Liver (tissue), 9 donors: ENCODE measurements around the gene NIPBL. TPM values are rescaled to one million over a fixed set of nuclear protein-coding genes. Genes with fewer than 3 reads are reported as not detected.

Experiments used
- DNase-seq: peaks from one replicate; pipeline ENCODE4 v3.0.0-alpha.2; 2017; ENCODE audit warnings: low spot score
- H3K27ac ChIP-seq, 2 donors: one replicate each; pipeline ENCODE4 v1.7.0; 2013; ENCODE audit warnings: inconsistent platforms in 2 of 2, low read length in 2 of 2, control low read depth in 1 of 2, low read depth in 1 of 2, mild to moderate bottlenecking in 1 of 2
- H3K27me3 ChIP-seq, 4 donors: one replicate each; pipeline versions ENCODE4 v1.6.1 to v1.7.0; 2013; ENCODE audit warnings: low read length in 3 of 4, inconsistent platforms in 1 of 4, mild to moderate bottlenecking in 1 of 4, moderate library complexity in 1 of 4; ENCODE audit not compliant: control insufficient read depth in 4 of 4, insufficient read depth in 4 of 4
- H3K36me3 ChIP-seq, 4 donors: one replicate each; pipeline versions ENCODE4 v1.6.1 to v1.7.0; 2013; ENCODE audit warnings: low read length in 3 of 4, mild to moderate bottlenecking in 3 of 4, low read depth in 1 of 4, moderate library complexity in 1 of 4; ENCODE audit not compliant: control insufficient read depth in 4 of 4, insufficient read depth in 3 of 4
- H3K4me1 ChIP-seq, 4 donors: one replicate each; pipeline versions ENCODE4 v1.6.1 to v1.7.0; 2013; ENCODE audit warnings: low read length in 3 of 4, mild to moderate bottlenecking in 3 of 4, moderate library complexity in 1 of 4; ENCODE audit not compliant: control insufficient read depth in 4 of 4, insufficient read depth in 4 of 4
- H3K4me3 ChIP-seq, 3 donors: one replicate each; pipeline versions ENCODE4 v1.6.1 to v1.7.0; 2013; ENCODE audit warnings: low read length in 3 of 3, control low read depth in 1 of 3, low read depth in 1 of 3, mild to moderate bottlenecking in 1 of 3
- H3K9ac ChIP-seq, 2 donors: one replicate each; pipeline ENCODE4 v1.7.0; 2013; ENCODE audit warnings: low read length in 2 of 2, mild to moderate bottlenecking in 2 of 2, moderate library complexity in 2 of 2, control low read depth in 1 of 2, low read depth in 1 of 2
- H3K9me3 ChIP-seq, 4 donors: one replicate each; pipeline versions ENCODE4 v1.6.1 to v1.7.0; 2013; ENCODE audit warnings: low read length in 3 of 4; ENCODE audit not compliant: control insufficient read depth in 4 of 4
- EGR1 ChIP-seq, 2 donors: IDR thresholded peaks; 2 replicates each; pipeline ENCODE4 v1.6.1; 2016 to 2018; ENCODE audit warnings: antibody characterized with exemption in 2 of 2, low read depth in 2 of 2
- FOXA1 ChIP-seq: IDR thresholded peaks from 2 replicates; pipeline ENCODE4 v1.6.1; 2016; ENCODE audit warnings: antibody characterized with exemption
- FOXA2 ChIP-seq: IDR thresholded peaks from 2 replicates; pipeline ENCODE4 v1.6.1; 2016; ENCODE audit warnings: antibody characterized with exemption
- GABPA ChIP-seq, 2 donors: IDR thresholded peaks in 1 of 2; conservative IDR thresholded peaks in 1 of 2; 2 replicates each; pipeline ENCODE4 v1.6.1; 2016; ENCODE audit warnings: antibody characterized with exemption in 2 of 2, mild to moderate bottlenecking in 1 of 2, moderate library complexity in 1 of 2
- HNF4A ChIP-seq, 2 donors: conservative IDR thresholded peaks; 2 replicates each; pipeline ENCODE4 v1.6.1; 2016; ENCODE audit warnings: antibody characterized with exemption in 2 of 2, mild to moderate bottlenecking in 2 of 2
- HNF4G ChIP-seq: IDR thresholded peaks from 2 replicates; pipeline ENCODE4 v1.6.1; 2016; ENCODE audit warnings: antibody characterized with exemption
- JUND ChIP-seq, 2 donors: IDR thresholded peaks; 2 replicates each; pipeline ENCODE4 v1.6.1; 2016; ENCODE audit warnings: antibody characterized with exemption in 2 of 2
- MAX ChIP-seq: IDR thresholded peaks from 2 replicates; pipeline ENCODE4 v1.6.1; 2016; ENCODE audit warnings: antibody characterized with exemption
- RAD21 ChIP-seq, 2 donors: IDR thresholded peaks; 2 replicates each; pipeline ENCODE4 v1.6.1; 2016; ENCODE audit warnings: antibody characterized with exemption in 2 of 2, mild to moderate bottlenecking in 2 of 2
- REST ChIP-seq: IDR thresholded peaks from 2 replicates; pipeline ENCODE4 v1.6.1; 2016; ENCODE audit warnings: antibody characterized with exemption, mild to moderate bottlenecking
- RXRA ChIP-seq, 2 donors: IDR thresholded peaks; 2 replicates each; pipeline ENCODE4 v1.6.1; 2017 to 2018; ENCODE audit warnings: antibody characterized with exemption in 2 of 2, mild to moderate bottlenecking in 1 of 2
- SP1 ChIP-seq: IDR thresholded peaks from 2 replicates; pipeline ENCODE4 v1.6.1; 2018; ENCODE audit warnings: antibody characterized with exemption, mild to moderate bottlenecking
- TAF1 ChIP-seq: conservative IDR thresholded peaks from 2 replicates; pipeline ENCODE4 v1.6.1; 2016; ENCODE audit warnings: antibody characterized with exemption, mild to moderate bottlenecking
- YY1 ChIP-seq: IDR thresholded peaks from 2 replicates; pipeline ENCODE4 v1.6.1; 2016; ENCODE audit warnings: antibody characterized with exemption, mild to moderate bottlenecking
- WGBS: extraction: QIAGEN DNeasy Blood & Tissue Kit; methylation state at CpG from one replicate; pipeline ENCODE4 v1.1.7; 2013; 5-methylcytosine and 5-hydroxymethylcytosine counted together
- polyA plus RNA-seq, 2 donors: library from polyadenylated mRNA; stranded (reverse) in 1 of 2; unstranded in 1 of 2; fragments of 200-250 nt in 1 of 2; fragments of >200 nt in 1 of 2; fragmentation: Nextera tagmentation in 1 of 2; extraction: Ambion mirVana in 1 of 2; gene quantifications; one replicate each; pipeline versions ENCODE4 v1.2.1 to v1.2.3, GENCODE V29; 2013 to 2015
- total RNA-seq, 2 donors: library from RNA; depleted of rRNA; stranded (reverse); fragments of >200 nt; gene quantifications; one replicate each; pipeline ENCODE4 v1.2.3, GENCODE V29; 2014
- TF ChIP-seq, protein P1 (sequence below): IDR thresholded peaks from 2 replicates; pipeline ENCODE4 v1.6.1; 2016; ENCODE audit warnings: antibody characterized with exemption
- TF ChIP-seq, protein P2 (sequence below): fragments of 150-350 bp; IDR thresholded peaks from 2 replicates; pipeline ENCODE4 v1.5.1; 2017; ENCODE audit warnings: improper control_type of control experiment, low read depth, low read length; ENCODE audit not compliant: missing input control
- TF ChIP-seq, protein P3 (sequence below): IDR thresholded peaks from 2 replicates; pipeline ENCODE4 v1.6.1; 2016; ENCODE audit warnings: antibody characterized with exemption
- donor health status: healthy.
- donor health status: healthy.
- donor health status: healthy.
- donor health status: healthy.
- donor health status: healthy.

The NIPBL gene
- total and polyA plus RNA-seq, 4 donors, result 4.9 to 30.3 (median 21.0) TPM

- Histone ChIP-seq H3K27ac (no peak overlapping the region), H3K27me3 (no peaks in the 10 kb centered on the region), H3K4me3 (no peak overlapping the region), H3K36me3 (no peaks in the 10 kb centered on the region), H3K4me1 (no peaks in the 10 kb centered on the region), H3K9ac (no peak overlapping the region), H3K9me3 (peaks cover 0 to 2% (median 0%) of the 10 kb centered on the region in 4 donors)
- DNase-seq, result no peak
- no peak for TF ChIP-seq TAF1
- no peak for TF ChIP-seq JUND (IDR thresholded peaks at IDR 0.05)
- no peak for TF ChIP-seq MAX
- no peak for TF ChIP-seq YY1
- TF ChIP-seq REST, result no peak
- TF ChIP-seq, protein P1, sequence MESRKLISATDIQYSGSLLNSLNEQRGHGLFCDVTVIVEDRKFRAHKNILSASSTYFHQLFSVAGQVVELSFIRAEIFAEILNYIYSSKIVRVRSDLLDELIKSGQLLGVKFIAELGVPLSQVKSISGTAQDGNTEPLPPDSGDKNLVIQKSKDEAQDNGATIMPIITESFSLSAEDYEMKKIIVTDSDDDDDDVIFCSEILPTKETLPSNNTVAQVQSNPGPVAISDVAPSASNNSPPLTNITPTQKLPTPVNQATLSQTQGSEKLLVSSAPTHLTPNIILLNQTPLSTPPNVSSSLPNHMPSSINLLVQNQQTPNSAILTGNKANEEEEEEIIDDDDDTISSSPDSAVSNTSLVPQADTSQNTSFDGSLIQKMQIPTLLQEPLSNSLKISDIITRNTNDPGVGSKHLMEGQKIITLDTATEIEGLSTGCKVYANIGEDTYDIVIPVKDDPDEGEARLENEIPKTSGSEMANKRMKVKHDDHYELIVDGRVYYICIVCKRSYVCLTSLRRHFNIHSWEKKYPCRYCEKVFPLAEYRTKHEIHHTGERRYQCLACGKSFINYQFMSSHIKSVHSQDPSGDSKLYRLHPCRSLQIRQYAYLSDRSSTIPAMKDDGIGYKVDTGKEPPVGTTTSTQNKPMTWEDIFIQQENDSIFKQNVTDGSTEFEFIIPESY, result no peak
- no peak for TF ChIP-seq HNF4G
- no peak for TF ChIP-seq GABPA (IDR thresholded peaks at IDR 0.05 in 1 of 2, conservative IDR thresholded peaks at IDR 0.05 in 1 of 2)
- TF ChIP-seq RAD21 (IDR thresholded peaks at IDR 0.05), result no peak
- TF ChIP-seq, protein P2, sequence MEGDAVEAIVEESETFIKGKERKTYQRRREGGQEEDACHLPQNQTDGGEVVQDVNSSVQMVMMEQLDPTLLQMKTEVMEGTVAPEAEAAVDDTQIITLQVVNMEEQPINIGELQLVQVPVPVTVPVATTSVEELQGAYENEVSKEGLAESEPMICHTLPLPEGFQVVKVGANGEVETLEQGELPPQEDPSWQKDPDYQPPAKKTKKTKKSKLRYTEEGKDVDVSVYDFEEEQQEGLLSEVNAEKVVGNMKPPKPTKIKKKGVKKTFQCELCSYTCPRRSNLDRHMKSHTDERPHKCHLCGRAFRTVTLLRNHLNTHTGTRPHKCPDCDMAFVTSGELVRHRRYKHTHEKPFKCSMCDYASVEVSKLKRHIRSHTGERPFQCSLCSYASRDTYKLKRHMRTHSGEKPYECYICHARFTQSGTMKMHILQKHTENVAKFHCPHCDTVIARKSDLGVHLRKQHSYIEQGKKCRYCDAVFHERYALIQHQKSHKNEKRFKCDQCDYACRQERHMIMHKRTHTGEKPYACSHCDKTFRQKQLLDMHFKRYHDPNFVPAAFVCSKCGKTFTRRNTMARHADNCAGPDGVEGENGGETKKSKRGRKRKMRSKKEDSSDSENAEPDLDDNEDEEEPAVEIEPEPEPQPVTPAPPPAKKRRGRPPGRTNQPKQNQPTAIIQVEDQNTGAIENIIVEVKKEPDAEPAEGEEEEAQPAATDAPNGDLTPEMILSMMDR, result no peak
- TF ChIP-seq HNF4A (conservative IDR thresholded peaks at IDR 0.05), result no peak
- no peak for TF ChIP-seq SP1
- TF ChIP-seq, protein P3, sequence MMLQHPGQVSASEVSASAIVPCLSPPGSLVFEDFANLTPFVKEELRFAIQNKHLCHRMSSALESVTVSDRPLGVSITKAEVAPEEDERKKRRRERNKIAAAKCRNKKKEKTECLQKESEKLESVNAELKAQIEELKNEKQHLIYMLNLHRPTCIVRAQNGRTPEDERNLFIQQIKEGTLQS, result no peak
- TF ChIP-seq EGR1 (IDR thresholded peaks at IDR 0.05; ENCODE audit: low read depth in 2 of 2), result no peak
- no peak for TF ChIP-seq FOXA1
- no peak for TF ChIP-seq RXRA (IDR thresholded peaks at IDR 0.05)
- TF ChIP-seq FOXA2, result no peak
- 85% methylated on average over 6 of the region's 6 CpGs for WGBS
Measured at GRCh38 chr5:37088009-37088408, 211.4 kb downstream of the NIPBL start.
